K562 (cell line): ENCODE data around the gene NPTXR. TPM values are rescaled to one million over a fixed set of nuclear protein-coding genes. Genes with fewer than 3 reads are reported as not detected.

Experiments used
- CREM ChIP-seq: IDR thresholded peaks from 2 replicates; pipeline ENCODE4 v1.6.1; 2014; ENCODE audit warnings: antibody characterized with exemption, low read depth
- CSDE1 ChIP-seq, 2 experiments: fragments of 450-650 bp; IDR thresholded peaks; 2 replicates each; pipeline ENCODE4 v1.6.1; 2016; ENCODE audit warnings: mild to moderate bottlenecking in 1 of 2
- ELF4 ChIP-seq: fragments of 450-650 bp; formaldehyde crosslinking; IDR thresholded peaks from 2 replicates; pipeline ENCODE4 v1.4.0; 2022; ENCODE audit warnings: missing genetic modification characterization
- EP300 ChIP-seq: IDR thresholded peaks from 2 replicates; pipeline ENCODE4 v1.6.1; 2012; ENCODE audit warnings: low read length, improper control_type of control experiment
- EP400 ChIP-seq: fragments of 450-650 bp; IDR thresholded peaks from 2 replicates; pipeline ENCODE4 v1.6.1; 2017; ENCODE audit warnings: antibody characterized with exemption, mild to moderate bottlenecking, moderate library complexity
- FIP1L1 ChIP-seq: fragments of 200-400 bp; formaldehyde crosslinking; IDR thresholded peaks from 2 replicates; pipeline ENCODE4 v1.6.1; 2018; ENCODE audit warnings: mild to moderate bottlenecking, low read depth, low read length; ENCODE audit not compliant: poor library complexity, severe bottlenecking
- FOS ChIP-seq: IDR thresholded peaks from 3 replicates; pipeline ENCODE4 v1.6.1; 2011; ENCODE audit not compliant: insufficient read length; ENCODE audit errors: extremely low read depth
- HDAC2 ChIP-seq: fragments of 450-650 bp; IDR thresholded peaks from 2 replicates; pipeline ENCODE4 v1.6.1; 2016; ENCODE audit warnings: mild to moderate bottlenecking
- MCM2 ChIP-seq: fragments of 450-650 bp; IDR thresholded peaks from 2 replicates; pipeline ENCODE4 v1.6.1; 2017; ENCODE audit warnings: low read depth, mild to moderate bottlenecking
- NR4A1 ChIP-seq, 2 experiments: fragments of 250-450 bp in 1 of 2; fragments of 450-650 bp in 1 of 2; sonication (Bioruptor Pico) in 1 of 2; IDR thresholded peaks; 2 replicates each; pipeline versions ENCODE4 v1.4.0 to v1.6.1; 2016 to 2020; ENCODE audit warnings: mild to moderate bottlenecking in 2 of 2, missing compliant biosample characterization in 1 of 2, missing genetic modification characterization in 1 of 2, moderate library complexity in 1 of 2
- ZKSCAN1 ChIP-seq: fragments of 150-350 bp; IDR thresholded peaks from 2 replicates; pipeline ENCODE4 v1.6.1; 2016; ENCODE audit warnings: low read depth, low read length
- ZNF589 ChIP-seq: fragments of 200-800 bp; sonication (Bioruptor generic); IDR thresholded peaks from 2 replicates; pipeline ENCODE4 v1.6.1; 2016; ENCODE audit warnings: low read depth, missing genetic modification characterization, missing compliant biosample characterization
- polyA plus RNA-seq, 8 experiments: library from polyadenylated mRNA; depleted of rRNA in 4 of 8; stranded (reverse) in 5 of 8; unstranded in 3 of 8; fragments of >200 nt; fragmentation: Nextera tagmentation in 2 of 8; fragmentation: Illumina TruSeq in 1 of 8; extraction: Ambion mirVana in 2 of 8; extraction: Trizol in 1 of 8; gene quantifications; 2 replicates each; pipeline versions ENCODE4 v1.2.1 to v1.2.3, GENCODE V29; 2011 to 2014; ENCODE audit warnings: inconsistent platforms in 1 of 8, missing spikeins in 1 of 8
- total RNA-seq, 7 experiments: library from RNA; depleted of rRNA in 6 of 7; stranded (reverse); fragments of >200 nt in 6 of 7; fragmentation: Illumina TruSeq in 2 of 7; extraction: Trizol in 2 of 7; gene quantifications; 2 replicates each; pipeline versions ENCODE4 v1.2.1 to v1.2.3, GENCODE V29; 2011 to 2021; ENCODE audit warnings: low replicate concordance in 1 of 7
- TF ChIP-seq, protein P1 (sequence below): sonication (generic); formaldehyde crosslinking; IDR thresholded peaks from 2 replicates; pipeline ENCODE4 v1.8.0; 2022; ENCODE audit warnings: missing genetic modification reagents, mild to moderate bottlenecking, moderate library complexity, borderline replicate concordance
- TF ChIP-seq, protein P2 (sequence below): fragments of 450-650 bp; formaldehyde crosslinking; IDR thresholded peaks from 2 replicates; pipeline ENCODE4 v1.4.0; 2020; ENCODE audit warnings: mild to moderate bottlenecking, mixed read lengths
- TF ChIP-seq, protein P3 (sequence below), 2 experiments: fragments of 450-650 bp; formaldehyde crosslinking in 1 of 2; IDR thresholded peaks; 2 replicates each; pipeline versions ENCODE4 v1.4.0 to v1.6.1; 2014 to 2020; ENCODE audit warnings: mild to moderate bottlenecking in 2 of 2, borderline replicate concordance in 1 of 2, low read depth in 1 of 2

The NPTXR gene
- total and polyA plus RNA-seq, 9 of the 15 experiments (the other 6 are each of a cell fraction or from before 2014, with no cell fraction given): 0.01 to 3.1 (median 1.1) TPM

DNA sequence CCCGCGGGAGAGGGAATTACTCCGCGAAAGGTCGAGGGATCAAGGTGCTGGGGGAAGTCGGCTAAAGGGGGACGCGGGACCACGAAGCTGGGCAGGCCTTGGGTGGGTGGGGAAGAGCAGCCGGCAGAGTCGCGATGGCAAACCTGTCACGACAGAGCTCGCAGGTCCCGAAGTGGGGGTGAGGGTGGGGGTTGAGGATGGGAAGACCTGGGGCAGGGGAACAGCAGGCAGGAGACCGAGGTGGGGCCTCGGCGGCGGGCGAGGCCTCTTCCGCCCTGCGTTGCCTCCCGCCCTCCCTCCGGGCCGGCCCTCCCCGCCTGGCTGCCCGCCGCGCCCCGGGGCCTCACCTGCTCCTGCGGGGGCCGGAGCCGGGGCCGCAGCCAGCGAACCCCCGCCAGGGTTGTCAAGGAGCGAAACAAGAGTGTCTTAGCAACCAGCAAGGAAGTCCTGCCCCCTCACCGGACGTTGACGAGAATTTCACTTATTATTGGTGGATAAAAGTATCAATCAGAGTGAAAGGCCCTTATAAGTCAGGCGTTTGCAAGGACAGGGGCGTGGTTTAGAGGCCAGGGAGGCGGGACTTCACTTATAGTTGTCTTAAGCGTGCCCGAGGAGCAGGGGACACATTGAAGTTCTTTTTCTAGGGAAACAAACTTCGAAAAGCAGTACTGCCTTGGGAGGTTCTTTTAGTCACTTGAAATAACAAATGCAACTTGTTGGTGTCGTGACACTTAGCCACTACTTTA is 49.9 kb downstream of the NPTXR start, which contains the start of gene DNAL4 (continued):
- TF ChIP-seq MCM2 (no peak), NR4A1 (CRISPR knock-in tag; IDR thresholded peaks at IDR 0.05) (no peak), NR4A1 (tag; IDR thresholded peaks at IDR 0.05) (no peak), EP400 (no peak), EP300 (no peak), ZKSCAN1 (no peak), ELF4 (CRISPR knock-in tag) (no peak), HDAC2 (no peak), CREM (peak; percentile 48; the same call in 1 of the 2 replicates), FOS (peak; percentile 79), ZNF589 (CRISPR knock-in tag) (no peak), FIP1L1 (no peak), CSDE1 (IDR thresholded peaks at IDR 0.05) (0 out of 4 replicates have a peak, but pooled peaks of 1 of the 2 experiments have one; percentile 18)
- TF ChIP-seq, protein P1, sequence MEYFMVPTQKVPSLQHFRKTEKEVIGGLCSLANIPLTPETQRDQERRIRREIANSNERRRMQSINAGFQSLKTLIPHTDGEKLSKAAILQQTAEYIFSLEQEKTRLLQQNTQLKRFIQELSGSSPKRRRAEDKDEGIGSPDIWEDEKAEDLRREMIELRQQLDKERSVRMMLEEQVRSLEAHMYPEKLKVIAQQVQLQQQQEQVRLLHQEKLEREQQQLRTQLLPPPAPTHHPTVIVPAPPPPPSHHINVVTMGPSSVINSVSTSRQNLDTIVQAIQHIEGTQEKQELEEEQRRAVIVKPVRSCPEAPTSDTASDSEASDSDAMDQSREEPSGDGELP (CRISPR knock-in tag): 0 out of 2 replicates have a peak, but pooled peaks have one; percentile 12
- TF ChIP-seq, protein P2, sequence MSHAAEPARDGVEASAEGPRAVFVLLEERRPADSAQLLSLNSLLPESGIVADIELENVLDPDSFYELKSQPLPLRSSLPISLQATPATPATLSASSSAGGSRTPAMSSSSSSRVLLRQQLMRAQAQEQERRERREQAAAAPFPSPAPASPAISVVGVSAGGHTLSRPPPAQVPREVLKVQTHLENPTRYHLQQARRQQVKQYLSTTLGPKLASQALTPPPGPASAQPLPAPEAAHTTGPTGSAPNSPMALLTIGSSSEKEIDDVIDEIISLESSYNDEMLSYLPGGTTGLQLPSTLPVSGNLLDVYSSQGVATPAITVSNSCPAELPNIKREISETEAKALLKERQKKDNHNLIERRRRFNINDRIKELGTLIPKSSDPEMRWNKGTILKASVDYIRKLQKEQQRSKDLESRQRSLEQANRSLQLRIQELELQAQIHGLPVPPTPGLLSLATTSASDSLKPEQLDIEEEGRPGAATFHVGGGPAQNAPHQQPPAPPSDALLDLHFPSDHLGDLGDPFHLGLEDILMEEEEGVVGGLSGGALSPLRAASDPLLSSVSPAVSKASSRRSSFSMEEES (CRISPR knock-in tag): no peak
- TF ChIP-seq, protein P3, sequence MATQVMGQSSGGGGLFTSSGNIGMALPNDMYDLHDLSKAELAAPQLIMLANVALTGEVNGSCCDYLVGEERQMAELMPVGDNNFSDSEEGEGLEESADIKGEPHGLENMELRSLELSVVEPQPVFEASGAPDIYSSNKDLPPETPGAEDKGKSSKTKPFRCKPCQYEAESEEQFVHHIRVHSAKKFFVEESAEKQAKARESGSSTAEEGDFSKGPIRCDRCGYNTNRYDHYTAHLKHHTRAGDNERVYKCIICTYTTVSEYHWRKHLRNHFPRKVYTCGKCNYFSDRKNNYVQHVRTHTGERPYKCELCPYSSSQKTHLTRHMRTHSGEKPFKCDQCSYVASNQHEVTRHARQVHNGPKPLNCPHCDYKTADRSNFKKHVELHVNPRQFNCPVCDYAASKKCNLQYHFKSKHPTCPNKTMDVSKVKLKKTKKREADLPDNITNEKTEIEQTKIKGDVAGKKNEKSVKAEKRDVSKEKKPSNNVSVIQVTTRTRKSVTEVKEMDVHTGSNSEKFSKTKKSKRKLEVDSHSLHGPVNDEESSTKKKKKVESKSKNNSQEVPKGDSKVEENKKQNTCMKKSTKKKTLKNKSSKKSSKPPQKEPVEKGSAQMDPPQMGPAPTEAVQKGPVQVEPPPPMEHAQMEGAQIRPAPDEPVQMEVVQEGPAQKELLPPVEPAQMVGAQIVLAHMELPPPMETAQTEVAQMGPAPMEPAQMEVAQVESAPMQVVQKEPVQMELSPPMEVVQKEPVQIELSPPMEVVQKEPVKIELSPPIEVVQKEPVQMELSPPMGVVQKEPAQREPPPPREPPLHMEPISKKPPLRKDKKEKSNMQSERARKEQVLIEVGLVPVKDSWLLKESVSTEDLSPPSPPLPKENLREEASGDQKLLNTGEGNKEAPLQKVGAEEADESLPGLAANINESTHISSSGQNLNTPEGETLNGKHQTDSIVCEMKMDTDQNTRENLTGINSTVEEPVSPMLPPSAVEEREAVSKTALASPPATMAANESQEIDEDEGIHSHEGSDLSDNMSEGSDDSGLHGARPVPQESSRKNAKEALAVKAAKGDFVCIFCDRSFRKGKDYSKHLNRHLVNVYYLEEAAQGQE (IDR thresholded peaks at IDR 0.05; ENCODE audit: borderline replicate concordance): no peak
- TF ChIP-seq, protein P3 (CRISPR knock-in tag; IDR thresholded peaks at IDR 0.05; ENCODE audit: low read depth): no peak
